Duodenal mucosa (tissue), 2 donors: ENCODE results near the gene FAM83D.
"Not testable (repeated sequence)": the region's sequence is repeated elsewhere in the genome, so short reads cannot be mapped to it uniquely, and the experiment has no call there.

ENCODE experiments used
- H3K27ac ChIP-seq: one replicate; pipeline ENCODE4 v1.7.0; 2013; ENCODE audit warnings: low read depth, low read length
- H3K27me3 ChIP-seq, 2 donors: one replicate each; pipeline ENCODE4 v1.7.0; 2013; ENCODE audit warnings: low read length in 2 of 2, control low read depth in 1 of 2; ENCODE audit not compliant: insufficient read depth in 2 of 2, control insufficient read depth in 1 of 2
- H3K36me3 ChIP-seq, 2 donors: one replicate each; pipeline ENCODE4 v1.7.0; 2013; ENCODE audit warnings: low read length in 2 of 2, control low read depth in 1 of 2; ENCODE audit not compliant: insufficient read depth in 2 of 2, control insufficient read depth in 1 of 2
- H3K4me1 ChIP-seq, 2 donors: one replicate each; pipeline ENCODE4 v1.7.0; 2013; ENCODE audit warnings: low read length in 2 of 2, control low read depth in 1 of 2; ENCODE audit not compliant: insufficient read depth in 2 of 2, control insufficient read depth in 1 of 2
- H3K4me3 ChIP-seq, 2 donors: one replicate each; pipeline ENCODE4 v1.7.0; 2013; ENCODE audit warnings: low read length in 2 of 2, low read depth in 1 of 2
- H3K9ac ChIP-seq, 2 donors: one replicate each; pipeline ENCODE4 v1.7.0; 2013; ENCODE audit warnings: low read length in 2 of 2, low read depth in 1 of 2
- H3K9me3 ChIP-seq, 2 donors: one replicate each; pipeline ENCODE4 v1.7.0; 2013; ENCODE audit warnings: low read length in 2 of 2, control low read depth in 1 of 2; ENCODE audit not compliant: control insufficient read depth in 1 of 2

The FAM83D gene

GRCh38 chr20:38996866-38997265, 70.6 kb downstream of the FAM83D start:
- not testable (repeated sequence) for H3K4me1 ChIP-seq, H3K9me3 ChIP-seq, H3K27ac ChIP-seq, H3K9ac ChIP-seq, H3K27me3 ChIP-seq, H3K4me3 ChIP-seq
- H3K36me3 ChIP-seq, result peaks cover 34 to 45% of the 10 kb centered on the region in 2 donors

- Histone ChIP-seq H3K36me3 (peaks cover 40 to 46% of the 10 kb centered on the region in 2 donors), H3K4me1 (no peaks in the 10 kb centered on the region), H3K4me3 (no peak overlapping the region), H3K27ac (no peak overlapping the region), H3K9me3 (no peaks in the 10 kb centered on the region), H3K27me3 (no peaks in the 10 kb centered on the region), H3K9ac (no peak overlapping the region)
Observed at GRCh38 chr20:38997622-38998021, 71.4 kb downstream of the FAM83D start.

- Histone ChIP-seq H3K27ac (no peak overlapping the region), H3K9me3 (no peaks in the 10 kb centered on the region), H3K36me3 (peaks cover 51 to 58% of the 10 kb centered on the region in 2 donors), H3K4me3 (no peak overlapping the region), H3K27me3 (no peaks in the 10 kb centered on the region), H3K4me1 (peaks cover 0 to under 1% of the 10 kb centered on the region in 2 donors), H3K9ac (no peak overlapping the region)
Observed at GRCh38 chr20:38999217-38999616, 73.0 kb downstream of the FAM83D start.

GRCh38 chr20:38999965-39000910, 74.0 kb downstream of the FAM83D start:
- H3K27ac ChIP-seq, result no peak overlapping the region
- H3K9ac ChIP-seq, result no peak overlapping the region
- peaks cover 51 to 52% of the 10 kb centered on the region in 2 donors for H3K36me3 ChIP-seq
- H3K4me1 ChIP-seq, result peaks cover 4 to 9% of the 10 kb centered on the region in 2 donors
- no peak overlapping the region for H3K4me3 ChIP-seq
- H3K9me3 ChIP-seq, result no peaks in the 10 kb centered on the region
- no peaks in the 10 kb centered on the region for H3K27me3 ChIP-seq
